ENCODE data around the gene ARL6. TPM values are rescaled to one million over a fixed set of nuclear protein-coding genes. Genes with fewer than 3 reads are reported as not detected.

Gene ARL6
- total RNA-seq, 4 donors from 2014 or later = 14.6 to 42.5 (median 19.7) TPM

DNA sequence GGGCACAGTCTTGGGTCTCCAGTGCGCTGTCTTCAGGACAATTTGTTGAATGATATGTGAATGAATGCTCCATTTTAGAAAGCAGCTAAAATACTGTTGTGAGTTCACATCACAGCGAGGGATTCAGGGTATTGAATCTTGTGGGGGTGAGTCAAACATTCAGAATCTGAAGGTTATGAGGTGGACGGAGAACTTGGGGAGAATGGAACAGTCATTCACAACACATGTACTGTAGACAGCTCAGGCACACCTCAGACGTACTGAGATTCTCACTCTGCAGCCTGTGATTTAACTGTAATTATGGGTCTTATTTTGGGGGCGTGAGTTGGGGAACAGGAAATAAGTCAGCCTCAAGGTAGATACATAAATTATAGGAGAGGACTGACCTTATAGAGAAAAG, 71.2 kb downstream of the ARL6 start:
- H3K27me3 ChIP-seq = no peaks in the 10 kb centered on the region
- H3K4me1 ChIP-seq = no peaks in the 10 kb centered on the region
- no peak overlapping the region for H3K4me3 ChIP-seq
- DNase-seq = no peak
- H3K9me3 ChIP-seq = no peaks in the 10 kb centered on the region
- TF ChIP-seq, protein P1, sequence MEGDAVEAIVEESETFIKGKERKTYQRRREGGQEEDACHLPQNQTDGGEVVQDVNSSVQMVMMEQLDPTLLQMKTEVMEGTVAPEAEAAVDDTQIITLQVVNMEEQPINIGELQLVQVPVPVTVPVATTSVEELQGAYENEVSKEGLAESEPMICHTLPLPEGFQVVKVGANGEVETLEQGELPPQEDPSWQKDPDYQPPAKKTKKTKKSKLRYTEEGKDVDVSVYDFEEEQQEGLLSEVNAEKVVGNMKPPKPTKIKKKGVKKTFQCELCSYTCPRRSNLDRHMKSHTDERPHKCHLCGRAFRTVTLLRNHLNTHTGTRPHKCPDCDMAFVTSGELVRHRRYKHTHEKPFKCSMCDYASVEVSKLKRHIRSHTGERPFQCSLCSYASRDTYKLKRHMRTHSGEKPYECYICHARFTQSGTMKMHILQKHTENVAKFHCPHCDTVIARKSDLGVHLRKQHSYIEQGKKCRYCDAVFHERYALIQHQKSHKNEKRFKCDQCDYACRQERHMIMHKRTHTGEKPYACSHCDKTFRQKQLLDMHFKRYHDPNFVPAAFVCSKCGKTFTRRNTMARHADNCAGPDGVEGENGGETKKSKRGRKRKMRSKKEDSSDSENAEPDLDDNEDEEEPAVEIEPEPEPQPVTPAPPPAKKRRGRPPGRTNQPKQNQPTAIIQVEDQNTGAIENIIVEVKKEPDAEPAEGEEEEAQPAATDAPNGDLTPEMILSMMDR (IDR thresholded peaks at IDR 0.05) = no peak
- TF ChIP-seq POLR2A (IDR thresholded peaks at IDR 0.05) = no peak
- intact Hi-C loops (cut with DNase I; ENCODE audit: low total_unique reads) = no loop called here
- H3K27ac ChIP-seq = no peak overlapping the region
- no peaks in the 10 kb centered on the region for H3K36me3 ChIP-seq

DNA sequence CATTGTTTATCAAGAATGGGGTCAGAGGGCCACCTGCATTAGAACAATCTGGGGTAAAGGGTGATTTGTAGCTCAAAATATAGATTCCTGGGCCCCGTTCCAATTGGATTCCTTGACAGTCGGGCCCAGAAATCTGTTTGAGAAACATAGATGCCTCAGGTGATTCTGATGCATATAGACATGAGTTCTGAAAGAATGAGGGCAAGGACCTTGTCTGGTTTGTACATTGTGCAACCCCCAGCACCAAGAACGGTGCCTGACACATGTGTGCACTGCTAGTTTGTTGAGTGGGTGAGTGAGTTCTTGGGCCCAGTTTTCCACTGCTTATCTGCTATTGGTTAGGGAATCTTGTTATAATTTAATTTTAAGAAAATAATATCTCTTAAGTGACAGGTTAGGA, 73.8 kb downstream of the ARL6 start:
- no peaks in the 10 kb centered on the region for H3K9me3 ChIP-seq
- no peak overlapping the region for H3K4me3 ChIP-seq
- H3K27ac ChIP-seq = no peak overlapping the region
- no peaks in the 10 kb centered on the region for H3K36me3 ChIP-seq
- intact Hi-C loops (cut with DNase I; ENCODE audit: low total_unique reads) = no loop called here
- no peak for DNase-seq
- no peaks in the 10 kb centered on the region for H3K27me3 ChIP-seq
- no peak for TF ChIP-seq POLR2A (IDR thresholded peaks at IDR 0.05)
- TF ChIP-seq, protein P1 (IDR thresholded peaks at IDR 0.05) = no peak
- H3K4me1 ChIP-seq = no peaks in the 10 kb centered on the region

DNA sequence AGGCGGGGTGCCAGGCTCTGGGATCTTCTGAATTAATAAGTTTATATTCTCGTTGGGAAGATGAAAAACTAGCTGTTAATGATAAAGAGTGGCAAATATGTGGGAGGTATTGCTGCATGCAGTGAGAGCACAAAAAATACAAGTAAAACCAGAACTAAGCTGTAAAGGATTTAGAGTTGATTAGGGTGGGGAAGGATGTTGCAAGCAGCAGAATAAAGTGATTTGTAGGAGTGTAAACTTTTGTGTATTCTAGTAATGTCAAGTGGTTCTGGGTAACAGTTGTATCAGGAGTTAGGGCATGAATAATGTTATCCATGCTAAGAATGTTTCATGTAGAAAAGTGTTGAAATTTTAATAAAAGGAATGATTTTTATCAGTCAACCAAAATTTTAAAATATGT, 75.4 kb downstream of the ARL6 start:
- Histone ChIP-seq H3K9me3 (no peaks in the 10 kb centered on the region), H3K36me3 (no peaks in the 10 kb centered on the region), H3K27ac (peak overlapping the region in 1 of 2 donors; percentile 29), H3K4me3 (no peak overlapping the region), H3K27me3 (no peaks in the 10 kb centered on the region), H3K4me1 (no peaks in the 10 kb centered on the region)
- intact Hi-C loops (cut with DNase I; ENCODE audit: low total_unique reads) = no loop called here
- TF ChIP-seq, protein P1 (IDR thresholded peaks at IDR 0.05) = no peak
- TF ChIP-seq POLR2A (IDR thresholded peaks at IDR 0.05) = no peak
- DNase-seq = no peak

DNA sequence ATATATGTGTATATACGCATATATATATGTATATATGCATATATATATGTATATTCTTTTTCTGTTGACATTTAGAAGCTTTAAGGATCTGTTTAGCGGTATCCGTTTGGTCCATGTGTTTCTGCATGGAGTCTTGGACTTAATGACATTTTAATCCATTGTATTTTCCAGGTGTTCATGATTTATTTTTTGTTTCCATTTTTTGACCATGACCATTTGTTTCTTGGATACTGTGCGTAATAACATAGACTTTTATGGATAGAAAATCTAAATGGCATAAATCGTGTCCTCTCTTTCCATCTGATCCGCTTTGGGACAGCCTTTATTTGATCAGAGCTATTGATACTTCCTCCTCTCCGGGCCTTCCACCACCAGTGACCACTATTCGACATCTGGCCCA, 76.7 kb downstream of the ARL6 start:
- Histone ChIP-seq H3K27me3 (no peaks in the 10 kb centered on the region), H3K36me3 (no peaks in the 10 kb centered on the region), H3K27ac (peak overlapping the region in 1 of 2 donors; percentile 40), H3K4me3 (no peak overlapping the region), H3K4me1 (no peaks in the 10 kb centered on the region), H3K9me3 (no peaks in the 10 kb centered on the region)
- no peak for DNase-seq
- intact Hi-C loops (cut with DNase I; ENCODE audit: low total_unique reads) = no loop called here
- TF ChIP-seq, protein P1 (IDR thresholded peaks at IDR 0.05) = no peak

DNA sequence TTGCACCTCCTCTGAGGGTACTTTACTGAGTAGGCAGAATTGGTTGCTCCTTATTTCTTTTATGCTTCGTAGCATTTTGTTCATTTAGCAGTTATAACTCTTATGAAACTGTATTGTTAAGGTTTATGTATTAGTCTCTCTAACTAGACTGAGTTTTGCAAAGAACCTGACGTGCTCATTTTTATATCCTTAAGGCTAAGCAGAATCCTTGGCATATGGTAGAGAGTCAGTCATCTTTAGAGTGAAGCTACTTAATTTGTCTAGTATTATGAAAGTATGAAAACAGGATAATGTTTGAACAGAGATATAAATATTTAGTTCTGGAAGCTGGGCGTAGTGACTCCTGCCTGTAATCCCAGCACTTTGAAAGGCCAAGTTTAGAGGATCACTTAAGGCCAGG, 77.4 kb downstream of the ARL6 start:
- intact Hi-C loops (cut with DNase I; ENCODE audit: low total_unique reads) = no loop called here
- Histone ChIP-seq H3K36me3 (no peaks in the 10 kb centered on the region), H3K4me1 (no peaks in the 10 kb centered on the region), H3K9me3 (no peaks in the 10 kb centered on the region), H3K4me3 (no peak overlapping the region), H3K27ac (peak overlapping the region in 1 of 2 donors; percentile 40), H3K27me3 (no peaks in the 10 kb centered on the region)
- DNase-seq = no peak
- no peak for TF ChIP-seq POLR2A (IDR thresholded peaks at IDR 0.05)
- TF ChIP-seq, protein P1 (IDR thresholded peaks at IDR 0.05) = no peak
